Endothelial cell of hepatic sinusoid (primary cell): ENCODE measurements around the gene LYPLA2.
"Not testable (repeated sequence)": the region's sequence is repeated elsewhere in the genome, so short reads cannot be mapped to it uniquely, and the experiment has no call there.

Source experiments
- in situ Hi-C: cut with HindIII; loops from 2 replicates; pipeline ENCODE4 v1.10.0; 2017; ENCODE audit warnings: low sequenced_read_pairs

LYPLA2 gene

GRCh38 chr1:23777979-23778814 is 12.7 kb upstream of the LYPLA2 start, which contains the start of gene PITHD1:
TSS of gene PITHD1 (plus strand) at chr1:23778418. CDS start at chr1:23778516, 98 bp downstream.
- in situ Hi-C loops: no loop called here

- in situ Hi-C loops: no loop called here
Observed at GRCh38 chr1:23779826-23780371, 11.0 kb upstream of the LYPLA2 start.

GRCh38 chr1:23783141-23783540 is 7.8 kb upstream of the LYPLA2 start:
- in situ Hi-C loops: not testable (repeated sequence)

GRCh38 chr1:23784846-23785245 is 6.1 kb upstream of the LYPLA2 start:
- in situ Hi-C loops: loop anchor here (5.0 kb wide), 1 partner anchor 48 kb away; no protein-coding TSS in a partner anchor

GRCh38 chr1:23787701-23788100 is 3.2 kb upstream of the LYPLA2 start:
- in situ Hi-C loops: loop anchor here (5.0 kb wide), 1 partner anchor 50 kb away; no protein-coding TSS in a partner anchor

GRCh38 chr1:23788695-23789094 is 2.2 kb upstream of the LYPLA2 start:
- in situ Hi-C loops: loop anchor here (5.0 kb wide), 1 partner anchor 51 kb away; no protein-coding TSS in a partner anchor

GRCh38 chr1:23791516-23792047 is 637 bp downstream of the LYPLA2 start:
- in situ Hi-C loops: no loop called here

GRCh38 chr1:23792151-23792945 is 1.4 kb downstream of the LYPLA2 start:
- in situ Hi-C loops: no loop called here

- in situ Hi-C loops: no loop called here
Observed at GRCh38 chr1:23793018-23793781, 2.3 kb downstream of the LYPLA2 start.

GRCh38 chr1:23793861-23794731 is 3.2 kb downstream of the LYPLA2 start:
- in situ Hi-C loops: no loop called here

- in situ Hi-C loops: not testable (repeated sequence)
Observed at GRCh38 chr1:23794732-23795182, 3.8 kb downstream of the LYPLA2 start.

- in situ Hi-C loops: no loop called here
Observed at GRCh38 chr1:23795676-23796465, 4.9 kb downstream of the LYPLA2 start.

GRCh38 chr1:23796466-23797271 is 5.7 kb downstream of the LYPLA2 start:
- in situ Hi-C loops: no loop called here

- in situ Hi-C loops: no loop called here
Observed at GRCh38 chr1:23797478-23798448, 6.8 kb downstream of the LYPLA2 start.

- in situ Hi-C loops: no loop called here
Observed at GRCh38 chr1:23798662-23799142, 7.8 kb downstream of the LYPLA2 start.

GRCh38 chr1:23799255-23799569 is 8.3 kb downstream of the LYPLA2 start:
- in situ Hi-C loops: no loop called here
